ENCODE data around the gene NSUN7. TPM values are rescaled to one million over a fixed set of nuclear protein-coding genes. Genes with fewer than 3 reads are reported as not detected.
A peak's percentile ranks its signal among the peaks of the same experiment; 100 is the strongest.

The NSUN7 gene
- total RNA-seq, 6 experiments from 2014 or later, result 0.18 to 0.61 (median 0.36) TPM

DNA sequence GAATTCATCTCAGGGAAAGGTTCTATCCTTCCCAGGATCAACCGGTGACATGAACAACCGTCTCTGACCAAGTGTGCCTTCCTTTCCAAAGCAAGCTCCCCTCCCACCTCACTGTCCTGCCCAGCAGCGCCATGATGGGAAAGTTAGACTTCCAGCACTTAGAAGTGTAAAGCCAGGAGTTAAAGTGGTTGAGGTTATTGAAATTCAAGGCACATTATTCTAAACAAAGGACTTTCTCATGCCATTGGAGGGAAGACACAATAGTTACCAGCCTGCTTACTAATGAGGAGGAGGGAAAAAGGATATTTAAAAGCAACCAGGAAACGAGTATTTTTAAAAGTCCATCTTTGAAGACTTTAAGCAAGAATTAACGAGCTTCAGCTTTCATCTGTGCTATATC, 96.8 kb downstream of the NSUN7 start:
- H3K27me3 ChIP-seq, result no peaks in the 10 kb centered on the region
- H3K27ac ChIP-seq, result no peak overlapping the region
- intact Hi-C loops (cut with DNase I), result no loop called here
- DNase-seq (no peak), ATAC-seq (no peak)
- 86% methylated on average over 5 of the region's 5 CpGs for WGBS (ENCODE audit: insufficient coverage, low coverage, low lambda C conversion rate, missing lambda C conversion rate)
- H3K36me3 ChIP-seq, result peaks cover 0 to 3% (median 0%) of the 10 kb centered on the region in 4 donors
- no peak overlapping the region for H3K4me3 ChIP-seq
- H3K4me1 ChIP-seq, result no peaks in the 10 kb centered on the region
- TF ChIP-seq POLR2A (IDR thresholded peaks at IDR 0.05), result no peak
- TF ChIP-seq, protein P1, sequence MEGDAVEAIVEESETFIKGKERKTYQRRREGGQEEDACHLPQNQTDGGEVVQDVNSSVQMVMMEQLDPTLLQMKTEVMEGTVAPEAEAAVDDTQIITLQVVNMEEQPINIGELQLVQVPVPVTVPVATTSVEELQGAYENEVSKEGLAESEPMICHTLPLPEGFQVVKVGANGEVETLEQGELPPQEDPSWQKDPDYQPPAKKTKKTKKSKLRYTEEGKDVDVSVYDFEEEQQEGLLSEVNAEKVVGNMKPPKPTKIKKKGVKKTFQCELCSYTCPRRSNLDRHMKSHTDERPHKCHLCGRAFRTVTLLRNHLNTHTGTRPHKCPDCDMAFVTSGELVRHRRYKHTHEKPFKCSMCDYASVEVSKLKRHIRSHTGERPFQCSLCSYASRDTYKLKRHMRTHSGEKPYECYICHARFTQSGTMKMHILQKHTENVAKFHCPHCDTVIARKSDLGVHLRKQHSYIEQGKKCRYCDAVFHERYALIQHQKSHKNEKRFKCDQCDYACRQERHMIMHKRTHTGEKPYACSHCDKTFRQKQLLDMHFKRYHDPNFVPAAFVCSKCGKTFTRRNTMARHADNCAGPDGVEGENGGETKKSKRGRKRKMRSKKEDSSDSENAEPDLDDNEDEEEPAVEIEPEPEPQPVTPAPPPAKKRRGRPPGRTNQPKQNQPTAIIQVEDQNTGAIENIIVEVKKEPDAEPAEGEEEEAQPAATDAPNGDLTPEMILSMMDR (IDR thresholded peaks at IDR 0.05), result no peak
- H3K9me3 ChIP-seq, result no peaks in the 10 kb centered on the region

DNA sequence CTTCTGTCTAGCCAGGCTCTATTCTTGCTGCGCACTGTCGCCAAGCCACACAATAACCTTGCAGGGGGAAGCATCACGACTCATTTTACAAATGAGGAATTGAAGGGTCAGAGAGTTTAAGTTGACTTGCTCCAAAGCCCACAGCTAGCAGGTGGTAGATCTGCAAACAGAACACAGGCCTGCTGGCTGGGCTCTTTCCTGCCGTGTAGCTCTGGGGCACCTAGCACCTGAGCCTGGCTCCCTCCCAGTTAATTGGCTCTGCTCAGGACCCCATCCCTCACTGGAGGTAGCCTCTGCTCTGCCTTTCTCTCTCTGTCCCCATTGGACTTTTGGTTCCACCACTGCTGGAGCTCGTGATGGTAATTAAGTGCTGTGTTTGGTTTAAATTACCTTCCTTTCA, 98.5 kb downstream of the NSUN7 start:
- Histone ChIP-seq H3K9me3 (no peaks in the 10 kb centered on the region), H3K27ac (no peak overlapping the region), H3K4me3 (no peak overlapping the region), H3K27me3 (no peaks in the 10 kb centered on the region), H3K36me3 (peaks cover 0 to 3% (median 0%) of the 10 kb centered on the region in 4 donors), H3K4me1 (no peaks in the 10 kb centered on the region)
- TF ChIP-seq POLR2A (IDR thresholded peaks at IDR 0.05), result no peak
- TF ChIP-seq, protein P1 (IDR thresholded peaks at IDR 0.05), result no peak
- intact Hi-C loops (cut with DNase I), result no loop called here
- DNase-seq (peak in 1 of 3 donors; percentile 32), ATAC-seq (no peak)
- WGBS (ENCODE audit: insufficient coverage, low coverage, low lambda C conversion rate, missing lambda C conversion rate), result 86% methylated on average over 4 of the region's 5 CpGs

DNA sequence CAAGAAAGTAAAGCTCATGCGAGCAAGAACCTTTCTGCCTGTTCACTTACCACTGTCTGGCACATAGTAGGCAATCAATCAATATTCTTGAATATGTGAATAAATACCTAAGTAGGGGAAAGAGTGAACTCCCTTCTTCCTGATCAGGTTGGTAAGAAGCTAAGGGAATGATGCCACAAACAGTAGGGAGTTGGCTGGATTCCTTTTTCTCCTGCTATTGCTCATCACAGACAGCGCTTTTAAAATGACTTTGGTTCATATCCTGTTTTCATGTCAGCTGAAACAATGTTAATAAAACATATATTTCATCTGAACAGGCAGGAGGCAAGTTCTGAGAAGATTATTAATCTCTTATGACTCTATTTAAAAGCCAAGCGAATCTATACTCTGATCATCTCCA, 99.2 kb downstream of the NSUN7 start:
- Histone ChIP-seq H3K36me3 (peaks cover 0 to 3% (median 0%) of the 10 kb centered on the region in 4 donors), H3K27ac (no peak overlapping the region), H3K27me3 (no peaks in the 10 kb centered on the region), H3K4me3 (no peak overlapping the region), H3K9me3 (no peaks in the 10 kb centered on the region), H3K4me1 (no peaks in the 10 kb centered on the region)
- intact Hi-C loops (cut with DNase I), result no loop called here
- TF ChIP-seq, protein P1 (IDR thresholded peaks at IDR 0.05), result no peak
- TF ChIP-seq POLR2A (IDR thresholded peaks at IDR 0.05), result no peak
- 85% methylated on average over 3 of the region's 3 CpGs for WGBS (ENCODE audit: insufficient coverage, low coverage, low lambda C conversion rate, missing lambda C conversion rate)
- ATAC-seq (no peak), DNase-seq (no peak)

DNA sequence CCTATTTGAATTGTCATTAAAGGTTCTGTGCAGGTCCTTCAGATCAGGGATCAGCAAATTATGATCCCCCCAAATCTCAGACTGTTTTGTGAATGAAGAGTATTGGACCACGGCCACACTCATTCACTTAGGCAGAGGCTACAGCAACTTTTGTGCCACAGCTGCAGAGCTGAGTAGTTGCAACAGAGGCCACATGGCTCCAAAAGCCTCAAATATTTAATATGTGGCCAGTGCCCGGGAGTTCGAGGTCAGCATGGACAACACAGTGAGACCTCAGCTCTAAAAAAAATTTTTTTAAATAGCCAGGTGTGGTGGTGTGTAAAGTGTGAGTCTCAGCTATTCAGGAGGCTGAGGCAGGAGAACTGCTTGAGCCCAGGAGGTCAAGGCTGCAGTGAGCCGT, 100.7 kb downstream of the NSUN7 start:
- intact Hi-C loops (cut with DNase I), result no loop called here
- 58% methylated on average over 4 of the region's 4 CpGs for WGBS (ENCODE audit: insufficient coverage, low coverage, low lambda C conversion rate, missing lambda C conversion rate)

More for the DNA sequence above, 100.7 kb downstream of the NSUN7 start:
- H3K4me1 ChIP-seq, result no peaks in the 10 kb centered on the region
- H3K4me3 ChIP-seq, result no peak overlapping the region
- ATAC-seq (no peak), DNase-seq (no peak)
- no peaks in the 10 kb centered on the region for H3K27me3 ChIP-seq
- no peak overlapping the region for H3K27ac ChIP-seq
- no peaks in the 10 kb centered on the region for H3K36me3 ChIP-seq
- H3K9me3 ChIP-seq, result no peaks in the 10 kb centered on the region
- no peak for TF ChIP-seq POLR2A (IDR thresholded peaks at IDR 0.05)
- TF ChIP-seq, protein P1 (IDR thresholded peaks at IDR 0.05), result no peak
